ENCODE measurements around the gene MYL9. TPM values are rescaled to one million over a fixed set of nuclear protein-coding genes. Genes with fewer than 3 reads are reported as not detected.
A peak's percentile ranks its signal among the peaks of the same experiment; 100 is the strongest.

Gene MYL9
- polyA plus RNA-seq, 3 donors = 0.08 to 0.20 TPM; not detected in 1

DNA sequence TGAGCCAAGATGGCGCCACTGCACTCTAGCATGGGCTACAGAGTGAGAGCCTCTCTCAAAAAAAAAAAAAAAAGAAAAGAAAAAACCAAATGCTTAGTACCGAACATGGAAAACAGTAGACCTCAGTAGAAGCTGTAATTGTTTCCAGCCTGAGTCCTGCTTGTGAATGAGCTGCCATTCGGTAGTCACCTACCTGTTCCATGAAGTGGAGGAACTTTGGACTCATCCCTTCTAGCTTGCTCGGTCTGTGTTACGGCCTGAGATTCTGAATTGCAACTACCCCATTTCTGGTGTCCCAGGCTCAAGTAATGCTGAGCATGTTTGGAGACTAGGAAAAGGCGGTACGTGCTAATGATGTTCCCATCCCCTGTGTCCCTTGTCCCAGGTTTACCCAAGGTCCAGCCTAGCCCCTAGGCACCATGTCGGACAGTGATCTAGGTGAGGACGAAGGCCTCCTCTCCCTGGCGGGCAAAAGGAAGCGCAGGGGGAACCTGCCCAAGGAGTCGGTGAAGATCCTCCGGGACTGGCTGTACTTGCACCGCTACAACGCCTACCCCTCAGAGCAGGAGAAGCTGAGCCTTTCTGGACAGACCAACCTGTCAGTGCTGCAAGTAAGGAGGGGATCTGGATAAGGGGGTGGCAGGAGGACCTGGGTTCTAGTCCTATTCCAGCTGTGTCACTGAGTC lies 37.2 kb downstream of the MYL9 start:
- TF ChIP-seq, protein P1, sequence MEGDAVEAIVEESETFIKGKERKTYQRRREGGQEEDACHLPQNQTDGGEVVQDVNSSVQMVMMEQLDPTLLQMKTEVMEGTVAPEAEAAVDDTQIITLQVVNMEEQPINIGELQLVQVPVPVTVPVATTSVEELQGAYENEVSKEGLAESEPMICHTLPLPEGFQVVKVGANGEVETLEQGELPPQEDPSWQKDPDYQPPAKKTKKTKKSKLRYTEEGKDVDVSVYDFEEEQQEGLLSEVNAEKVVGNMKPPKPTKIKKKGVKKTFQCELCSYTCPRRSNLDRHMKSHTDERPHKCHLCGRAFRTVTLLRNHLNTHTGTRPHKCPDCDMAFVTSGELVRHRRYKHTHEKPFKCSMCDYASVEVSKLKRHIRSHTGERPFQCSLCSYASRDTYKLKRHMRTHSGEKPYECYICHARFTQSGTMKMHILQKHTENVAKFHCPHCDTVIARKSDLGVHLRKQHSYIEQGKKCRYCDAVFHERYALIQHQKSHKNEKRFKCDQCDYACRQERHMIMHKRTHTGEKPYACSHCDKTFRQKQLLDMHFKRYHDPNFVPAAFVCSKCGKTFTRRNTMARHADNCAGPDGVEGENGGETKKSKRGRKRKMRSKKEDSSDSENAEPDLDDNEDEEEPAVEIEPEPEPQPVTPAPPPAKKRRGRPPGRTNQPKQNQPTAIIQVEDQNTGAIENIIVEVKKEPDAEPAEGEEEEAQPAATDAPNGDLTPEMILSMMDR (IDR thresholded peaks at IDR 0.05) = no peak
- Mint-ChIP-seq H3K27ac (peak overlapping the region in 1 of 7 donors; percentile 30), H3K27me3 (ENCODE audit: low read depth in 3 of 3) (no peaks in the 10 kb centered on the region), H3K4me3 (no peak overlapping the region), H3K4me1 (peaks cover 19% of the 10 kb centered on the region), H3K9me3 (no peaks in the 10 kb centered on the region), H3K36me3 (peaks cover 45 to 61% of the 10 kb centered on the region in 2 donors)
- H3K36me3 ChIP-seq (replicated peaks in 1 of 2; ENCODE audit: control insufficient read depth in 1 of 2, insufficient read depth in 2 of 2, low read length in 2 of 2) = peaks cover 41 to 55% of the 10 kb centered on the region in 2 donors
- no peak overlapping the region for H3K4me2 ChIP-seq (replicated peaks; ENCODE audit: extremely low read depth, low read length, poor library complexity, severe bottlenecking)
- H3K9ac ChIP-seq (ENCODE audit: insufficient read depth, low read length, poor library complexity, severe bottlenecking) = no peak overlapping the region
- no peak overlapping the region for H2AFZ ChIP-seq (ENCODE audit: insufficient read depth, low read depth, low read length, poor library complexity, severe bottlenecking)
- no peak overlapping the region for H3K4me3 ChIP-seq (replicated peaks in 1 of 3; ENCODE audit: low read depth in 2 of 3, low read length in 3 of 3)
- 95% methylated on average over 8 of the region's 15 CpGs for WGBS (ENCODE audit: insufficient coverage)
- peaks cover 65% of the 10 kb centered on the region for H4K20me1 ChIP-seq (ENCODE audit: insufficient read depth, low read length)
- H3K27me3 ChIP-seq (ENCODE audit: control insufficient read depth in 2 of 2, insufficient read depth in 2 of 2, low read length in 2 of 2) = no peaks in the 10 kb centered on the region
- intact Hi-C loops (cut with micrococcal nuclease) = no loop called here
- DNase-seq = no peak
- H3K9me3 ChIP-seq (replicated peaks in 1 of 2; ENCODE audit: control insufficient read depth in 1 of 2, insufficient read depth in 1 of 2, low read length in 2 of 2) = no peaks in the 10 kb centered on the region
- no peak overlapping the region for H3K27ac ChIP-seq (ENCODE audit: low read depth in 1 of 2, low read length in 2 of 2)
- peaks cover 16 to 19% of the 10 kb centered on the region in 2 donors for H3K4me1 ChIP-seq (ENCODE audit: control insufficient read depth in 1 of 2, insufficient read depth in 2 of 2, low read length in 2 of 2)
- peaks cover 46% of the 10 kb centered on the region for H3K79me2 ChIP-seq (ENCODE audit: insufficient read depth, low read length)

DNA sequence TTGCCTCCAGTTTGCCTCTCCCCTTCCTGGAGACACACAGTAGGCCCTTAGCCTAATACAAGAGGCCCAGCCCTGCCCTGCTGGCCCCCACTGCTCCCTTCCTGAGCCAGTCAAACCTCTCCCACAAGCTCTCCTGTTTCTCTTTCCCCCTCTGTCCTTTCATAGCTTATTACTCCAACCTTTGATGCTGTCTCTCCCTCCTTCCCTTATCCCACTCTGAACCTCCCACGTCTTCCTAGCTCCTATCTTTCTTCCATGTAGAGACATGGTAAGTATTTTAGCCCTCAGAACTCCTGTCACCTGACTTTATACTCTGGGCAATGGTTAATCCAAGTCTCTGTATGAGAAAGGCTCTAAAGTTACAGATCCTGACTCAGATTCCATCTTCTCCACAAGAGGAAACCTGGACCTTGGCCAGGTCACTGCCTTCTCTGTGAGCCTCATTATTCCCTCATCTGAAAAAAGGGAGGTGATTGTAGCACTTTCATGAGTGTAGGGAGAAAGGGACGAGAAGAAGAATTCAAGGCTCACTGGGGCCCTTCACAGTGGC lies 38.8 kb downstream of the MYL9 start:
- Histone ChIP-seq H3K79me2 (ENCODE audit: insufficient read depth, low read length) (peaks cover 38% of the 10 kb centered on the region), H3K9ac (ENCODE audit: insufficient read depth, low read length, poor library complexity, severe bottlenecking) (no peak overlapping the region), H3K36me3 (replicated peaks in 1 of 2; ENCODE audit: control insufficient read depth in 1 of 2, insufficient read depth in 2 of 2, low read length in 2 of 2) (peaks cover 41 to 57% of the 10 kb centered on the region in 2 donors), H3K27me3 (ENCODE audit: control insufficient read depth in 2 of 2, insufficient read depth in 2 of 2, low read length in 2 of 2) (no peaks in the 10 kb centered on the region), H3K27ac (ENCODE audit: low read depth in 1 of 2, low read length in 2 of 2) (no peak overlapping the region), H3K9me3 (replicated peaks in 1 of 2; ENCODE audit: control insufficient read depth in 1 of 2, insufficient read depth in 1 of 2, low read length in 2 of 2) (no peaks in the 10 kb centered on the region), H4K20me1 (ENCODE audit: insufficient read depth, low read length) (peaks cover 63% of the 10 kb centered on the region), H2AFZ (ENCODE audit: insufficient read depth, low read depth, low read length, poor library complexity, severe bottlenecking) (no peak overlapping the region), H3K4me3 (replicated peaks in 1 of 3; ENCODE audit: low read depth in 2 of 3, low read length in 3 of 3) (no peak overlapping the region), H3K4me1 (ENCODE audit: control insufficient read depth in 1 of 2, insufficient read depth in 2 of 2, low read length in 2 of 2) (peaks cover 9 to 12% of the 10 kb centered on the region in 2 donors), H3K4me2 (replicated peaks; ENCODE audit: extremely low read depth, low read length, poor library complexity, severe bottlenecking) (no peak overlapping the region)
- peaks cover 18% of the 10 kb centered on the region for H3K4me1 Mint-ChIP-seq
- peaks cover 49 to 67% of the 10 kb centered on the region in 2 donors for H3K36me3 Mint-ChIP-seq
- intact Hi-C loops (cut with micrococcal nuclease) = no loop called here
- no peaks in the 10 kb centered on the region for H3K27me3 Mint-ChIP-seq (ENCODE audit: low read depth in 3 of 3)
- DNase-seq = no peak
- peak overlapping the region in 1 of 7 donors; percentile 10 for H3K27ac Mint-ChIP-seq
- no peaks in the 10 kb centered on the region for H3K9me3 Mint-ChIP-seq
- 100% methylated on average over 1 of the region's 2 CpGs for WGBS (ENCODE audit: insufficient coverage)
- TF ChIP-seq, protein P1 (IDR thresholded peaks at IDR 0.05) = no peak
- no peak overlapping the region for H3K4me3 Mint-ChIP-seq
